NOMO-1 treated with dmso at 0.1 percent for 144 hours (cell line): ENCODE results near the gene YJU2.
"Not testable (repeated sequence)": the region's sequence is repeated elsewhere in the genome, so short reads cannot be mapped to it uniquely, and the experiment has no call there.

Source experiments
- DNase-seq: peaks from one replicate; lab custom pipeline; 2025; ENCODE audit not compliant: unreplicated experiment; lab: John Stamatoyannopoulos, UW

The YJU2 gene

DNA sequence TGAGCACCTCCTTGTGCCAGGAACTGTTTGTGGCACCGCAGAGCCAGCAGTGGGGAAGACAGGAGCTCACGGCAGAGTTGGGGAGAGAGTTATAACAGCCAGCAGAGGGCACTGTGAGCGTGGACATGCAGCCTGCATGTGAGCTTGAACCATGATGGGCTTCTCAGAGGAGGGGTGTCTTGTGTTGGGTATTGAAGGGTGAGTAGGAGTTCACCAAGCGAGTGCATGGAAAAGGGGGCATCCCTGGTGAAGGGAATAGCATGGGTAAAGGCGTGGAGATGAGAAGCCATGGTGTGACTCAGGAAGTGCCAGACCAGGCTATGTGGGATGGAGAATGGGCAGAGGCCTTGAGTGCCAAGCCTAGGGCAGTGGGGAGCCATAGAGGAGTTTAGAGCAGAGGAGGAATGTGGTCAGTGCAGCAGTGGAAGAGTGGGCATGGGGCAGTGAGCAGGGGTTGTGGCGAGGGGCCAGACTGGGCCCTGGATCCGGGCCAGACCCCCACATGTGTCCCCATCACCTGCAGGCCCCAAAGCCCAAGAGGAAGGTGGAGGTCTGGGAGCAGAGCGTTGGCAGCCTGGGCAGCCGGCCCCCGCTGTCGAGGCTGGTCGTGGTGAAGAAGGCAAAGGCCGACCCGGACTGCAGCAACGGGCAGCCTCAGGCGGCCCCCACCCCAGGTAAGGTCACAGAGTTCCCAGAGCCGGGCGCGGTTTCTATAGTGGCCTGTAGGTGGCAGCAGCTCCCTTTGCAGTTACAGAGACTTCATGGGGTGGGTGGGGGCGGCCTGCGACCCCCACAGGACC lies 20.4 kb downstream of the YJU2 start:
- DNase-seq, result peak; percentile 50

DNA sequence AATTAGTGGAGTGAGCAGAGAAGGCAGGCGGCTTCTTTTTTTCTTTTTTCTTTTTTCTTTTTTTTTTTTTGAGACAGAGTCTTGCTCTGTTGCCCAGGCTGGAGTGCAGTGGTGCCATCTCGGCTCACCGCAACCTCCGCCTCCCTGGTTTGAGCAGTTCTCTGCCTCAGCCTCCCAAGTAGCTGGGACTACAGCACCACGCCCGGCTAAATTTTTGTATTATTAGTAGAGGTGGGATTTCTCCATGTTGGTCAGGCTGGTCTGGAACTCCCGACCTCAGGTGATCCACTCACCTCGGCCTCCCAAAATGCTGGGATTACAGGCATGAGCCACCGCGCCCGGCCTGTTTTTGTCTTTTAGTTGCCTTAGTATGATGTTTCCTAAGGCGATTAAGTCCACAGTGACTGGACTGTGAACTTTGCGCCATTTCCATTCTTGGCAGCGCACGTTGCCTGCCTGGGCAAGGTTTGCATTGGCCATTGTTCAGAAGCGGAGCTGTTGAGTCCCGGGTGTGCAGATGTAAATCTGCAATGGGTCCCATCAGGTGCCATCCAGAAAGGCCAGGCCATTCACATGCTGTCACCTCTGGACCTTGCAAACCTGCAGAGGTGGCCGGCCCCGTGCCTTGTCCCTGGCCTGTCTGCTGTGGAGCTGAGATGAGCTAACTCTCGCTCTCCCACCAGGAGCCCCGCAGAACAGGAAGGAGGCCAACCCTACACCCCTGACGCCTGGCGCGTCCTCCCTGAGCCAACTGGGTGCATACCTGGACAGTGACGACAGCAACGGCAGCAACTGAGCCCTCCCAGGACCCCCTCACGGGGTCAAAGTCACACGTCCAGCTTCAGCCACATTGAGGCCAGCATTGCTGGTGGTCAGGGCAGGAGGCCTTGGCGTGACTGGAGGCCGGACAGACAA lies 21.3 kb downstream of the YJU2 start:
- no peak for DNase-seq

DNA sequence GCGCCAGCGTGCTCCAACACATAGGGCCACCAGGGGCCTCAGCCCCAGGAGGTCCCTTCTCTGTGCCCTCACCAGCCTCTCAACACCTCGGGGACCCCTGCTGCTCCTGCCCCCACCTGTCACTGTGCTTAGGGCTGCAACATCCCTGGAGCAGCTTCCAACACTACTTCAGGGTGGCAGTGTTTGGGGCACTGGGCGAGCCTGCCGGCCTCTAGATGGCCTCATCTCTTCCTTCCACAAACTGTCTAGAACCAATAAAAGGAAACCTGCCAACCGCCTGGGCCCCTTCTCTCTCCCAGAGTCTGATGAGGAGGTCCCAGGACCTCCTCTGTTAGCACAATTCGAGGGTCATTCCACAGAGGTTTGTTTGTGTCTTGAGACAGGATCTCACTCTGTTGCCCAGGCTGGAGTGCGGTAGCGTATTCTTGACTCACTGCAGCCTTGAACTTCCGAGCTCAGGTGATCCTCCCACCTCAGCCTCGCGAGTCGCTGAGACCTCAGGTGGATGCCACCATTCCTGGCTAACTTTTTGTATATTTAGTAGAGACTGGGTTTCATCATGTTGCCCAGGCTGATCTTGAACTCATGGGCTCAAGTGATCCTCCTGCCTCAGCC lies 22.0 kb downstream of the YJU2 start:
- no peak for DNase-seq

DNA sequence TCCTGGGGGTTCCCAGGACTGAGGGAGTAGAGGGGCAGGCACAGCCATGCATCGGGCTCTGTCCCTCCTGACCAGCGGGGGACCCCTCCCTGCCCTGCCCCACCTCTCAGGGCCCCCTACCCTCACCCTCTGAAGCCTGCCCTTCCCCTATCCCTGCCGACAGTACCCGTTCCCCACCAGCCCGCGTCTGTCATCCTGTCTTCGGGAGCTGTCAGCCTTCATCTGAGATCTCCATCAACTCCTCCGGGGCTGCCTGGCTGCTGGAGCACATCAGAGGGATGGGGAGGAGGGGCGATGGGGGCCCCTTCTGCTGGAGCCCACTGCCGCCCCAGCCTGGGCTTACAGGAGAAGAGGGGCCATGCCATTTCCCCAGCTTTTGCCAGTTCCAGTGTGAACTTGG lies 26.0 kb downstream of the YJU2 start:
- no peak for DNase-seq

DNA sequence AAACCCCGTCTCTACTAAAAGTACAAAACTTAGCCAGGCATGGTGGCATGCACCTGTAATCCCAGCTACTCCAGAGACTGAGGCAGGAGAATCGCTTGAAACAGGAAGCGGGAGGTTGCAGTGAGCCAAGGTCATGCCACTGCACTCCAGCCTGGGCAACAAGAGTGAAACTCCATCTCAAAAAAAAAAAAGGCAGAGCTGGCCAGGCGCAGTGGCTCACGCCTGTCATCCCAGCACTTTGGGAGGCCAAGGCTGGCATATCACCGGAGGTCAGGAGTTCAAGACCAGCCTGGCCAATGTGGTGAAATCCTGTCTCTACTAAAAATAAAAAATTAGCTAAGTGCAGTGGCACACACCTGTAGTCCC lies 27.4 kb downstream of the YJU2 start:
- DNase-seq, result not testable (repeated sequence)

DNA sequence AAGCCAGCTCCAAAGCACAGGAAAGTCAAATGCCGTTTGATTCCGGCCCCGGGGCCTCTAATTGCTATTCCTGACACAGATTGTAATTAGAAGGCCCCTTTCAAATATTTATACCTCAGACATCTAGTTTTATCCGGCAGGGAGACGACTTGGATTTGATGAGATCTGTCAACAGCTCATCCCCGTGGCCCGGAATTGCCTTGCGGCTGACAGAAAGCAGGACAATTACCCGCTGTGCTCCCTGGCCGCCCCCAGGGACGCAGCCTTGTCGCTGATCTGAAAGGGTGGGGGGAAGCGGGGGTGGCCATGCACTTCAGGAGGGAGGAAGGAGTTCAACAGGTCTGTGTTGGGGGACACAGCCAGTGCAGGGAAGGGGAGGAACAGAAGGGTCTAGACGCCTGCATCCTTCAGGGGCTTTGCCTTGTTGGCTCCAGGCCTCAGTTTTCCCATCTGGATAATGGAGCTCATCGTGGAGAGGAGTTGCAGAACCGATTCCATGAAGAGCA lies 30.4 kb downstream of the YJU2 start:
- no peak for DNase-seq

DNA sequence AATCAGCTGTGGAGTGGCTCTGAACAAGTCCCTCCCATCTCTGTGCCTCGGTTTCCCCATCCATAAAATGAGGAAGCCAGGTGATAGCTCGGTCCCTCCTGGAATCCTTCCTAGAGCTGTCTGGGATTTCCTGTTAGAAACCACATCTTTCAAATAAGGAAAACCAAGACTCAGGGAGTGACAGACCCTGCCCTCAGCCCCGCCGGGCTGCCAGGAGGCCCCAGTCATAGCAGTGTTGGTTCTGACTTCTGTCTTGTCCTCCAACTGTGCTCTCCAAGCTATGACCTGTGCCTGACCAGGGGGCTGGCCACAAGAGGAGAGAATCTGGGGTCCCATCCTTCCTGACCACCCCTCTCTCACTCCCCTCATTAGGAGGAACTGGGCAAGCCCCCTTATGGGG lies 31.1 kb downstream of the YJU2 start:
- DNase-seq, result no peak

DNA sequence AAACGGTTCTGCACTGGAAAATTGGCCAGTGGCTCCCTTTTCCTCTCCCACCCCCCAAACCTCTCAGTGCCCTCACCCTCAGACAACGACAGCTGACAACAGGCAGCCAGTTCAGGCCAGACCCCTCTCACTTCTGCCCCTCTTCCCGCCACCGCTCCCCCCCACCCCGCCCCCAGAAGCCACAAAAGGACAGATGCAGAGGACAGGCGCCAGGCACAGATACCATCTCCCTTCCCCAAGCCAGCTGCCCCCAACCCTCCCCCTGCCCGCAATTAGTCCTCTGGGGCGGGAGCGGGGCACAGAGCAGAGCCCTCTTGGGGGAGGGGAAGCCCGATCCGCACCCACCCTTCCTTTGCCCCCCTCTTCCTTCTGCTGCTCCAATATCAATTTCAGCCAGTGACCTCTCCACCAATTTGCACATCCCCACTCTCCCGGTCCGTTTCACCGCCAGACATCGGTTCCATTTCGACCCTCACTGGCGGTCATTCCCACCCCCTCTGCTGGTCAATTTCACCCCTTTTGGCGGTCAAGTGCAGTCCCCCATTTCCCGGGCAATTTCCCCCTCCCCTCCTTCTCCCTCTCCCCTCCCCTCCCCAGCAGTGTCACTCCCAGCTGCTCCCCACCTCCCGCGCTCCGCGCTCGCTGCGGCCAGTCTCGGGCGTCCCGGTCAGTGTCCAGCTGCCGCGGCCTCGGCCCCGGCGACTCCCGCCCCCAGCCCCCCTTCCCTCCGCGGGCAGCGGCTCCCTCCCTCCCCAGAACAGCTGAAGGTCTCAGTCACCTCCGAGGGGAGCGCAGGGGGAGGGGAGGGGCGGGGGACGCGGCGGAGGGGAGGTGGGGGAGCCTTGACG lies 31.8 kb downstream of the YJU2 start, which contains the start of gene SHD:
TSS of gene SHD (plus strand) at position 848 of the 848 bp plus-strand sequence. CDS start 798 bp downstream, outside the sequence.
- no peak for DNase-seq

DNA sequence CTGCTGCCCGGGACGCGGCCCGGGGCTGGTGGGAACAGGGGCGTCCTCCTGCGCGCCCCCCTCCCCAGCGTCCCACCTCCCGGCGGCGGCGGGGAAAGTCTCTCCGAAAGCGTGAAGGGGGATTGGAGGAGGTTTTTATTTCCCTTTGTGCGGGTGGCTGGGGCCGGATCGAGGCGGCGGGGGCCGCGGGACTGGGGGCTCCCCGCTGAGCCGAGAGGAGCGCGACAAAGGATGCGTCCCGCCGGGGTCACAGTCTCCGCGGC lies 32.3 kb downstream of the YJU2 start:
- no peak for DNase-seq

DNA sequence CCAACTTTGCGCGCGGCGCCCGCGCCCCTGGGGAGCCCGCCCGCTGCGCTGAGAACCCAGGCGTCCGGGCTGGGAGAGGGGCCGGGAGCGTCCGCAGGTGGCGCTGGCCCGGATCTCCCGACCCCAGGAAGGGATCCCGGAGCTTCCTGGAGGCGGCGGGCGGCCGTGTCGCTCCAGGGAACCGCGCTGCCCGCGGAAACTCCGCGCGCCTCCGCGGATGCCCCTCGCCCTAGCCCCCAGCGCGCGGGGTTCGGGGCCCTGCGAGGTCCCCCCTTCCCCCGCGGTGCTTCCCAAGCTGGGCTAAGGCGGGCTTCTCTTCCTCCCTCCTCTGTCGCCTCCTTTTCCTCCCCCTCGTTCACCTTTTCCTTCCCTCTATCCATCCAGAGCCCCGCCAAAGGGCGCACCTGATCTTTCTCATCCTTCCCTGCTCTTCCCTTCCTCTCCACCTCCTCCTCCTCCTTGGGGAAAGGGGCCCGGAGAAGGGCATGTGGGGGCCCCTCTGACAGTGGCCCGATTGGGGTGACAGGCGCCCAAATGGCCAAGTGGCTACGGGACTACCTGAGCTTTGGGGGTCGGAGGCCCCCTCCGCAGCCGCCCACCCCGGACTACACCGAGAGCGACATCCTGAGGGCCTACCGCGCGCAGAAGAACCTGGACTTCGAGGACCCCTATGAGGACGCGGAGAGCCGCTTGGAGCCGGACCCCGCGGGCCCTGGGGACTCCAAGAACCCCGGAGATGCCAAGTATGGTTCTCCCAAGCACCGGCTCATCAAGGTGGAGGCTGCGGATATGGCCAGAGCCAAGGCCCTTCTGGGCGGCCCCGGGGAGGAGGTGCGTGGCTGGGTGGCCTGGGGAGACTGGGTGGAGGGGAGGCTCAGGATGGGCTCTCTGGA lies 32.9 kb downstream of the YJU2 start:
- DNase-seq, result no peak

DNA sequence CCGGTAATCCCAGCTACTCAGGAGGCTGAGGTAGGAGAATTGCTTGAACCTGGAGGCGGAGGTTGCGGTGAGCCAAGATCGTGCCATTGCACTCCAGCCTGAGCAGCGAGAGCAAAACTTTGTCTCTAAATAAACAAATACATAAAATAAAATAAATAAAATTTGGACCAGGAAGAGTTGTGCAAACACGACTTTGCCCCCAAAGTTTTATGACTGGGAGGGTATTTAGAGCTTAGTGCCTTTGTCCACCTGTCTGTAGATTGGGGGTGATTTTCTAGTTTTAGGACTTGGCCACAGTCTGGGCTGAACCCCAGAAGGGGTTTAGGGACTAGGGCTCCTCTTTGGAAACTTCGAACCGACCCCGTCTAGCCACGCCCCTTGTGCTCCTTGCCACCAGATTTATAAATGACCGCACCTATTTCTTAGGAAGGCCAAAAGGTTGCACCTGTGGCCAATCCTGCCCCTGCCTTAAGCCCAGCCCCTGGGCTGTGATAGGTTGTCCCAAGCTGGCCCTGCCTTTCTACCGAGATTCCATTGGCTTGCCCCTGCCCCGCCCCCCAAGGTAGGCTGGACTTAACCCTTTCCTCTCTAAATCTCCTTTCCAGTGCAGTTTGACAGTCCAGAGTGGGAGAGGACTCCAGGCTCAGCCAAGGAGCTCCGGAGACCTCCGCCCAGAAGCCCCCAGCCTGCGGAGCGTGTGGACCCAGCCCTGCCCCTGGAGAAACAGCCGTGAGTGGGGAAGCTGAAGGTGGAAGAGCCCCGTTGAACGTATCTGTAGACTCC lies 37.5 kb downstream of the YJU2 start:
- no peak for DNase-seq

DNA sequence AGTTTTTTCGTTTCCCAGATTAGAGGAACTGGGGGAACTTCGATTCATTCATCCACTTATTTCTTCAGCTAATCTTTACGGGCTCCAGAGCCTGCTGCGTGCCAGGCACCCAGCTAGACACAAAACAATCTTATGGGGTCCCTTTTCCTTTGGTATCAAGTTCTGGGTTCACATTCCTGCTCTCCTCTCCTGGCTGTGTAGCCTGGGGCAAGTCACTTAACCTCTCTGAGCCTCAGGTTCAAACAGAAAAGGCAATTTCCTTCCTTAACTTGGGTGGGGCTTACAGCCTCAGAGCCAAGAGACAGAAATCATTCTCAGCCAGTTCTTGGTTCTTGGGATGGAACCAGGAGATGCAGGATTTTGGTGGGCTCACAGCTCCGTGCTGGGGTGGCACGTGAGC lies 38.1 kb downstream of the YJU2 start:
- DNase-seq, result no peak

DNA sequence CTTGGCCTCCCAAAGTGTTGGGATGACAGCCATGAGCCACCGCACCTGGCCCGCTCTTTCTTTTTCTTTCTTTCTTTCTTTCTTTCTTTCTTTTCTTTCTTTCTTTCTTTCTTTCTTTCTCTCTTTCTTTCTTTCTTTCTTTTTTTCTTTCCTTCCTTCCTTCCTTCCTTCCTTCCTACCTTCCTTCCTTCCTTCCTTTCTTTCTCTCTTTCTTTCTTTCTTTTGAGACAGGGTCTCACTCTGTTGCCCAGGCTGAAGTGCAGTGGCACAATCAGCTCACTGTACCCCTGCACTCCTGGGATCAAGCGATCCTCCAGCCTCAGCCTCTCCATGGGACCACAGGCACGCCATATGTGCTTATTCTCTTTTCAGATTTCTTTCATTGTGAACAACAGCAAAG lies 39.3 kb downstream of the YJU2 start:
- not testable (repeated sequence) for DNase-seq

DNA sequence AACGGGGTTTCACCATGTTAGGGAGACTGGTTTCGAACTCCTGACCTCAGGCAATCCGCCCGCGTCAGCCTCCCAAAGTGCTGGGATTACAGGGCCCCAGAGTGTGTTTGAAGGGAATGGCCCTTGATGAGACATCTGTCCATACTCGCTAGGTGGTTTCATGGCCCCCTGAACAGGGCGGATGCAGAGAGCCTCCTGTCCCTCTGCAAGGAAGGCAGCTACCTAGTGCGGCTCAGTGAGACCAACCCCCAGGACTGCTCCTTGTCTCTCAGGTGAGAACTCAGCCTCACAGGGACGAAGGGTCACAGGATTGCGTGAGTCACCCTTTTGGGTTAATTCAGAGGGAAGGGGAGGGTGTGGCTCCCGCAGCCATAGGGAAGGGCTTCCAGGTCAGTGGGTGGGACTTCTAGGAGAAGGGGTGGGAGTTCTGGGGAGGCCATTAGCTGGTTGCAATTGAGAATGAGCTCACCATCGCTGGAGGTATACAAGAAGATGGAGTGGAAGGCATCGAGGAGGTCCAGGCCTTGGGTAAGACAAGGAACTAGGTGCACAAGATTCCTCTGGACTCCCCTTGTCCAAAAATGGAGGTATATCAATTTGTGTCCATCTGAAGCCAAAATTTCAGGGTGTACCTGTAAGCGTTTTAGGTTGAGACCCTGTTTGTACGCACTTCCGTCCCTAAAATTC lies 41.4 kb downstream of the YJU2 start:
- no peak for DNase-seq

DNA sequence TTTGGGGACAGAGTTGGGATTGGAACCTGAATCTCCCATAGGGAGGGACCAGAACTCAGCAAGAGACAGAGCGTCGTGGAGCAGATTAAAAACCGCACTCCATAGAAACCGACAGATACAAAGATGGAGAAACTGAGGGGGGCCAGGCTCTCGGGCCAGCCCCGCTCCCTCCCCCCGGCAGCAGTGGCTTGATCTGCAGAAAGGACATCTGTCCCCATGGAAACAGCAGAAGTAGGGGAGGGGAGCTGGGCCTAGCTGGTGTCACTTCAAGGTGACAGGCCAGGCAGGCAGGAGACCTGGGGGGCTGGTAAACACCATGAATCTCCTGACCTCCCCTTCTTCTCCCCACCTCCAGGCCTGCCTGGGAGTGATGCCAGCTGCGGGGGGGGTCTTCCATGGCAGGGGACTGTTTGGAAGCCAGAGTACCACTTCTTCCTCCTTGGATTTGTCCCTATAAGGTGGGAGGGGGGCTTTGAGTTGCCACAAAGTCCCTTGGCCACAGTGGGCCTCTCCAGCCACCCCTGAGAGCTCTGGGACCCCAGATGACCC lies 44.4 kb downstream of the YJU2 start:
- no peak for DNase-seq

DNA sequence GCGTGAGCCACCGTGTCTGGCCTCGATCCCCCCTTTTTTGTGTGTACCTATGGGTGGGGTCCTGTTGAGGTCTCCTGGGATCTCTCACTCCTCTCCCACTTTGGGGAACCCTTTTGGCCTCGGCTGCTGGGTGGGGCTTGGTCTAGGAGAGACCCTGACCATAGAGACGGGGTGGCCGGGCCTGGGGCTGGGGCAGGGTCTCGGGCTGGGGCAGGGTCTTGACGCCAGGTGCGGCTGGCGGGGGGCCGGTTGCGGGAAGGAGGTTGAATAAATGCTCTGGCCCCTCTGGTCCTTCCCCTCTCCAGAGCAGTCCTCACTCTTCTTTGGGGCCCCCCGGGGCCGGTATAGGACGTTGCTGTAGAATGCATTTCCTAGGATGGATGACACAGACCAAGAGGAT lies 45.6 kb downstream of the YJU2 start:
- no peak for DNase-seq

DNA sequence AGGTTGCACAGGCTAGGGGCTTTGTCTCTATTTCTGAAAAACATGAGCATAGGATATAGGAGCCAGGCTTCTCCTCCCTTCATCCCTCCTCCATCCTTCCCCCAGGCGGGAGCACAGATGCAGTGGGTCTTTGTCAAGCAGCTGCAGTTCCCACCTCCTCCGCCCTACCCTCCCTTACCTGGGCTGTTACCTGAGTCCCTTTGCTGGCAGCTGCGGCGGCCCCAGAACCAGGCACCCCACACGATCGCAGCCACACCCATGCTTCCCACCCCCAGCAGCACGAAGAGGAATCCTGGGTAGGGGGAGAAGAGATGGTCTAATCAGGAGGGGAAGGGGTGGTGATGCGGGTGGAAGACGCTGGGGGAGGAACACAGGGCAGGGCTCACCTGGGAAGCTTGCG lies 47.5 kb downstream of the YJU2 start:
- no peak for DNase-seq
